HepG2 (cell line): ENCODE results near the gene SEMA7A. TPM values are rescaled to one million over a fixed set of nuclear protein-coding genes. Genes with fewer than 3 reads are reported as not detected.

ENCODE experiments used
- HHEX ChIP-seq: IDR thresholded peaks from 2 replicates; pipeline ENCODE4 v1.6.1; 2016; ENCODE audit warnings: control low read depth
- JARID2 ChIP-seq: sonication (generic); formaldehyde crosslinking; IDR thresholded peaks from 2 replicates; pipeline ENCODE4 v1.8.1; 2023; ENCODE audit warnings: missing genetic modification reagents, inconsistent platforms; ENCODE audit not compliant: insufficient replicate concordance
- NFATC3 ChIP-seq: sonication (generic); formaldehyde crosslinking; IDR thresholded peaks from 2 replicates; pipeline ENCODE4 v1.5.1; 2020; ENCODE audit warnings: mild to moderate bottlenecking, missing genetic modification reagents
- NFRKB ChIP-seq: fragments of 450-650 bp; IDR thresholded peaks from 2 replicates; pipeline ENCODE4 v1.6.1; 2017
- POLR2AphosphoS2 ChIP-seq: IDR thresholded peaks from 2 replicates; pipeline ENCODE4 v1.6.1; 2011; ENCODE audit warnings: low read depth, low read length, improper control_type of control experiment
- POLR2AphosphoS5 ChIP-seq: IDR thresholded peaks from 2 replicates; pipeline ENCODE4 v1.6.1; 2012; ENCODE audit warnings: low read depth, low read length
- SRF ChIP-seq: IDR thresholded peaks from 2 replicates; pipeline ENCODE4 v1.6.1; 2011; ENCODE audit warnings: mild to moderate bottlenecking, low read depth, low read length, moderate library complexity
- SRSF1 ChIP-seq: fragments of 200-400 bp; formaldehyde crosslinking; optimal IDR thresholded peaks from 2 replicates; pipeline ENCODE3; 2017; ENCODE audit warnings: mild to moderate bottlenecking, low read depth, low read length, moderate library complexity
- TAF15 ChIP-seq: fragments of 200-400 bp; formaldehyde crosslinking; IDR thresholded peaks from one replicate; pipeline ENCODE4 v1.6.1; 2018; ENCODE audit warnings: mild to moderate bottlenecking, low read depth, low read length; ENCODE audit not compliant: poor library complexity, severe bottlenecking
- TEAD3 ChIP-seq: optimal IDR thresholded peaks from 2 replicates; pipeline ENCODE3; 2016; ENCODE audit warnings: borderline replicate concordance
- XBP1 ChIP-seq: sonication (generic); formaldehyde crosslinking; IDR thresholded peaks from 2 replicates; pipeline ENCODE4 v1.5.0; 2020; ENCODE audit warnings: missing genetic modification reagents
- ZNF207 ChIP-seq: fragments of 450-650 bp; IDR thresholded peaks from 2 replicates; pipeline ENCODE4 v1.6.1; 2016; ENCODE audit warnings: antibody characterized with exemption, borderline replicate concordance
- ZNF225 ChIP-seq: sonication (generic); formaldehyde crosslinking; IDR thresholded peaks from 2 replicates; pipeline ENCODE4 v1.4.0; 2020; ENCODE audit warnings: mild to moderate bottlenecking, missing genetic modification reagents
- ZNF235 ChIP-seq: sonication (generic); formaldehyde crosslinking; IDR thresholded peaks from 2 replicates; pipeline ENCODE4 v1.8.1; 2023; ENCODE audit warnings: mild to moderate bottlenecking, missing genetic modification reagents, borderline replicate concordance
- ZNF446 ChIP-seq: sonication (generic); formaldehyde crosslinking; IDR thresholded peaks from 2 replicates; pipeline ENCODE4 v1.5.0; 2020; ENCODE audit warnings: mild to moderate bottlenecking, missing genetic modification reagents
- ZNF83 ChIP-seq: sonication (generic); formaldehyde crosslinking; IDR thresholded peaks from 2 replicates; pipeline ENCODE4 v1.4.0; 2020; ENCODE audit warnings: missing genetic modification reagents, mild to moderate bottlenecking, borderline replicate concordance
- polyA plus RNA-seq, 8 experiments: library from polyadenylated mRNA; depleted of rRNA in 3 of 8; stranded (reverse) in 7 of 8; unstranded in 1 of 8; fragments of >200 nt; fragmentation: Illumina TruSeq in 4 of 8; extraction: Trizol in 4 of 8; gene quantifications; 2 replicates each; pipeline versions ENCODE4 v1.2.1 to v1.2.3, GENCODE V29; 2011 to 2016; ENCODE audit warnings: low read depth in 4 of 8, missing spikeins in 1 of 8, mixed read lengths in 1 of 8; ENCODE audit not compliant: insufficient read depth in 1 of 8
- total RNA-seq, 5 experiments: library from RNA; depleted of rRNA; stranded (reverse); fragments of >200 nt; fragmentation: Illumina TruSeq; extraction: Trizol; gene quantifications; 2 replicates each; pipeline ENCODE4 v1.2.3, GENCODE V29; 2016; ENCODE audit warnings: low read depth in 1 of 5
- TF ChIP-seq, protein P1 (sequence below): IDR thresholded peaks from 2 replicates; pipeline ENCODE4 v1.6.1; 2016; ENCODE audit warnings: low read depth
- TF ChIP-seq, protein P2 (sequence below): sonication (generic); formaldehyde crosslinking; IDR thresholded peaks from 2 replicates; pipeline ENCODE4 v1.5.0; 2020; ENCODE audit warnings: mild to moderate bottlenecking, missing genetic modification reagents
- TF ChIP-seq, protein P3 (sequence below): sonication (generic); formaldehyde crosslinking; IDR thresholded peaks from 2 replicates; pipeline ENCODE4 v1.9.0; 2021; ENCODE audit warnings: missing genetic modification reagents, borderline replicate concordance
- TF ChIP-seq, protein P4 (sequence below): sonication (generic); formaldehyde crosslinking; IDR thresholded peaks from 2 replicates; pipeline ENCODE4 v1.4.0; 2020; ENCODE audit warnings: missing genetic modification reagents

SEMA7A gene
- total and polyA plus RNA-seq, 2 of the 13 experiments (the other 11 are each of a cell fraction or from before 2014, with no cell fraction given): 9.0 to 15.8 TPM

DNA sequence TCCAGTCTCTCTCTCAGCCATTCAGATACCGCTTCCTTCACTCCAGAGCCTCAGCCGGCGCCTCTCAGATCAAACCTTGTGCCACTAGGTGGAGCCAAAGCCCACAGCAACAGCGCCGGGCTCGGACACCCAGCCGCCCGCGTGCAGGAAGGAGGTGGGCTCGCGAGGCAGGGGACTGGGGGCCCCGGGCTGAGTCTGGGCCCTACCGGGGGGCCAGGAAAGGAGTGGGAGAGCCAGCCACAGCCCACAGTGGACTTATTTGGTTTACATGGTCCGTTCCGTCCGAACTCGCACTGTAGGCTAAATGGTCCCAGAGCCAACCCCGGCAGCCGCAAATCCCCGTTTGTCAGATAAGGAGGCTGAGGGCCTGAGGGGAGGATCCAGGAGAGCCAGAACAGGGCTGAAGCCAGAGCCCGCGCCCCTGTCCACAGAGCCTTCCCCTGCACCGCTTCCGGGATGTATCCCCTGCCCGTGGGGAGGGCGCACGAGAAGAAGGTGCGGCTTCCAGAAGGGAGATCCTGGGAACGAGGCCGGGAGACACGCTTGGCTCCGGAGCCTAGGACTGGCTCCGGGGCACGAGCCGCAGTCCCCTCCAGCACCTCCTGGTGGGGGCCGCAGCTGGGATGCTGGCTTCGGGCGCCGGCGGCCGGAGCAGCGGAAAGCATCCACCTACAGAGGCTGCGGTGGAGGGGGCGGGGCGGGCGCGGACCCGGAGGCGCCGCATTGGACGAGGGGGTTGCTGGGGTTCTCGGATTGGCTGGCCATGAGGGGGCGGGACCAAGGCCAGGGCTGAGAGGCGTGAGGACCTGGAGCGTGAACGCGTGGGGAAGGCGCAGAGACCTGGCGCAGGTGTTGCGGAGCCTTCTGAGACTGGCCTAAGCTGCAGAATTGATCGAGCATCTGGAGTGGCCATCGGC, 59.8 kb downstream of the SEMA7A start (continued):
- 0 out of 2 replicates have a peak, but pooled peaks have one; percentile 27 for TF ChIP-seq POLR2AphosphoS5
- TF ChIP-seq SRF: no peak
- no peak for TF ChIP-seq JARID2
- TF ChIP-seq, protein P1, sequence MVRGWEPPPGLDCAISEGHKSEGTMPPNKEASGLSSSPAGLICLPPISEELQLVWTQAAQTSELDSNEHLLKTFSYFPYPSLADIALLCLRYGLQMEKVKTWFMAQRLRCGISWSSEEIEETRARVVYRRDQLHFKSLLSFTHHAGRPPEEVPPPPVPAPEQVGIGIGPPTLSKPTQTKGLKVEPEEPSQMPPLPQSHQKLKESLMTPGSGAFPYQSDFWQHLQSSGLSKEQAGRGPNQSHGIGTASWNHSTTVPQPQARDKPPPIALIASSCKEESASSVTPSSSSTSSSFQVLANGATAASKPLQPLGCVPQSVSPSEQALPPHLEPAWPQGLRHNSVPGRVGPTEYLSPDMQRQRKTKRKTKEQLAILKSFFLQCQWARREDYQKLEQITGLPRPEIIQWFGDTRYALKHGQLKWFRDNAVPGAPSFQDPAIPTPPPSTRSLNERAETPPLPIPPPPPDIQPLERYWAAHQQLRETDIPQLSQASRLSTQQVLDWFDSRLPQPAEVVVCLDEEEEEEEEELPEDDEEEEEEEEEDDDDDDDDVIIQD (CRISPR knock-in tag): no peak
- no peak for TF ChIP-seq ZNF83 (CRISPR knock-in tag)
- no peak for TF ChIP-seq XBP1 (CRISPR knock-in tag)
- no peak for TF ChIP-seq NFATC3 (CRISPR knock-in tag)
- TF ChIP-seq ZNF446: peak; percentile 64; the same call in 1 of the 2 replicates
- TF ChIP-seq NFRKB: no peak
- no peak for TF ChIP-seq ZNF207
- peak; percentile 9 for TF ChIP-seq TEAD3 (CRISPR knock-in tag)
- no peak for TF ChIP-seq SRSF1
- TF ChIP-seq, protein P2, sequence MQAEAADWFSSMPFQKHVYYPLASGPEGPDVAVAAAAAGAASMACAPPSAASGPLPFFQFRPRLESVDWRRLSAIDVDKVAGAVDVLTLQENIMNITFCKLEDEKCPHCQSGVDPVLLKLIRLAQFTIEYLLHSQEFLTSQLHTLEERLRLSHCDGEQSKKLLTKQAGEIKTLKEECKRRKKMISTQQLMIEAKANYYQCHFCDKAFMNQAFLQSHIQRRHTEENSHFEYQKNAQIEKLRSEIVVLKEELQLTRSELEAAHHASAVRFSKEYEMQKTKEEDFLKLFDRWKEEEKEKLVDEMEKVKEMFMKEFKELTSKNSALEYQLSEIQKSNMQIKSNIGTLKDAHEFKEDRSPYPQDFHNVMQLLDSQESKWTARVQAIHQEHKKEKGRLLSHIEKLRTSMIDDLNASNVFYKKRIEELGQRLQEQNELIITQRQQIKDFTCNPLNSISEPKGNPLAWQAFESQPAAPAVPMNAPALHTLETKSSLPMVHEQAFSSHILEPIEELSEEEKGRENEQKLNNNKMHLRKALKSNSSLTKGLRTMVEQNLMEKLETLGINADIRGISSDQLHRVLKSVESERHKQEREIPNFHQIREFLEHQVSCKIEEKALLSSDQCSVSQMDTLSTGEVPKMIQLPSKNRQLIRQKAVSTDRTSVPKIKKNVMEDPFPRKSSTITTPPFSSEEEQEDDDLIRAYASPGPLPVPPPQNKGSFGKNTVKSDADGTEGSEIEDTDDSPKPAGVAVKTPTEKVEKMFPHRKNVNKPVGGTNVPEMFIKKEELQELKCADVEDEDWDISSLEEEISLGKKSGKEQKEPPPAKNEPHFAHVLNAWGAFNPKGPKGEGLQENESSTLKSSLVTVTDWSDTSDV: no peak
- no peak for TF ChIP-seq ZNF225 (CRISPR knock-in tag)
- TF ChIP-seq HHEX (CRISPR knock-in tag): no peak
- TF ChIP-seq, protein P3, sequence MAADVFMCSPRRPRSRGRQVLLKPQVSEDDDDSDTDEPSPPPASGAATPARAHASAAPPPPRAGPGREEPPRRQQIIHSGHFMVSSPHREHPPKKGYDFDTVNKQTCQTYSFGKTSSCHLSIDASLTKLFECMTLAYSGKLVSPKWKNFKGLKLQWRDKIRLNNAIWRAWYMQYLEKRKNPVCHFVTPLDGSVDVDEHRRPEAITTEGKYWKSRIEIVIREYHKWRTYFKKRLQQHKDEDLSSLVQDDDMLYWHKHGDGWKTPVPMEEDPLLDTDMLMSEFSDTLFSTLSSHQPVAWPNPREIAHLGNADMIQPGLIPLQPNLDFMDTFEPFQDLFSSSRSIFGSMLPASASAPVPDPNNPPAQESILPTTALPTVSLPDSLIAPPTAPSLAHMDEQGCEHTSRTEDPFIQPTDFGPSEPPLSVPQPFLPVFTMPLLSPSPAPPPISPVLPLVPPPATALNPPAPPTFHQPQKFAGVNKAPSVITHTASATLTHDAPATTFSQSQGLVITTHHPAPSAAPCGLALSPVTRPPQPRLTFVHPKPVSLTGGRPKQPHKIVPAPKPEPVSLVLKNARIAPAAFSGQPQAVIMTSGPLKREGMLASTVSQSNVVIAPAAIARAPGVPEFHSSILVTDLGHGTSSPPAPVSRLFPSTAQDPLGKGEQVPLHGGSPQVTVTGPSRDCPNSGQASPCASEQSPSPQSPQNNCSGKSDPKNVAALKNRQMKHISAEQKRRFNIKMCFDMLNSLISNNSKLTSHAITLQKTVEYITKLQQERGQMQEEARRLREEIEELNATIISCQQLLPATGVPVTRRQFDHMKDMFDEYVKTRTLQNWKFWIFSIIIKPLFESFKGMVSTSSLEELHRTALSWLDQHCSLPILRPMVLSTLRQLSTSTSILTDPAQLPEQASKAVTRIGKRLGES (CRISPR knock-in tag): no peak
- no peak for TF ChIP-seq POLR2AphosphoS2
- TF ChIP-seq, protein P4, sequence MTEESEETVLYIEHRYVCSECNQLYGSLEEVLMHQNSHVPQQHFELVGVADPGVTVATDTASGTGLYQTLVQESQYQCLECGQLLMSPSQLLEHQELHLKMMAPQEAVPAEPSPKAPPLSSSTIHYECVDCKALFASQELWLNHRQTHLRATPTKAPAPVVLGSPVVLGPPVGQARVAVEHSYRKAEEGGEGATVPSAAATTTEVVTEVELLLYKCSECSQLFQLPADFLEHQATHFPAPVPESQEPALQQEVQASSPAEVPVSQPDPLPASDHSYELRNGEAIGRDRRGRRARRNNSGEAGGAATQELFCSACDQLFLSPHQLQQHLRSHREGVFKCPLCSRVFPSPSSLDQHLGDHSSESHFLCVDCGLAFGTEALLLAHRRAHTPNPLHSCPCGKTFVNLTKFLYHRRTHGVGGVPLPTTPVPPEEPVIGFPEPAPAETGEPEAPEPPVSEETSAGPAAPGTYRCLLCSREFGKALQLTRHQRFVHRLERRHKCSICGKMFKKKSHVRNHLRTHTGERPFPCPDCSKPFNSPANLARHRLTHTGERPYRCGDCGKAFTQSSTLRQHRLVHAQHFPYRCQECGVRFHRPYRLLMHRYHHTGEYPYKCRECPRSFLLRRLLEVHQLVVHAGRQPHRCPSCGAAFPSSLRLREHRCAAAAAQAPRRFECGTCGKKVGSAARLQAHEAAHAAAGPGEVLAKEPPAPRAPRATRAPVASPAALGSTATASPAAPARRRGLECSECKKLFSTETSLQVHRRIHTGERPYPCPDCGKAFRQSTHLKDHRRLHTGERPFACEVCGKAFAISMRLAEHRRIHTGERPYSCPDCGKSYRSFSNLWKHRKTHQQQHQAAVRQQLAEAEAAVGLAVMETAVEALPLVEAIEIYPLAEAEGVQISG (CRISPR knock-in tag): 0 out of 2 replicates have a peak, but pooled peaks have one; percentile 22
- TF ChIP-seq TAF15: no peak
- no peak for TF ChIP-seq ZNF235 (CRISPR knock-in tag)
